Spleen (tissue), 13 donors: ENCODE data around the gene SMARCA5. TPM values are rescaled to one million over a fixed set of nuclear protein-coding genes. Genes with fewer than 3 reads are reported as not detected.

Experiments used
- DNase-seq: peaks from one replicate; pipeline ENCODE4 v3.0.0-alpha.2; 2020
- H3K27ac ChIP-seq, 8 donors: fragments of 200-600 bp; sonication (generic) in 7 of 8; 1 replicate in 4 of 8; 2 replicates in 4 of 8; pipeline versions ENCODE4 v1.5.0 to v1.8.0; 2016 to 2021; ENCODE audit warnings: inconsistent platforms in 4 of 8, mild to moderate bottlenecking in 4 of 8, moderate library complexity in 1 of 8
- H3K27me3 ChIP-seq, 7 donors: fragments of 200-600 bp; sonication (generic) in 6 of 7; replicated peaks in 1 of 7; 1 replicate in 4 of 7; 2 replicates in 3 of 7; pipeline versions ENCODE4 v1.5.0 to v1.8.0; 2016 to 2021; ENCODE audit warnings: inconsistent platforms in 3 of 7, mild to moderate bottlenecking in 1 of 7
- H3K36me3 ChIP-seq, 6 donors: fragments of 200-600 bp; sonication (generic) in 5 of 6; 1 replicate in 4 of 6; 2 replicates in 2 of 6; pipeline versions ENCODE4 v1.5.0 to v1.8.0; 2016 to 2021; ENCODE audit warnings: inconsistent platforms in 2 of 6
- H3K4me1 ChIP-seq, 6 donors: fragments of 200-600 bp; sonication (generic) in 5 of 6; 1 replicate in 3 of 6; 2 replicates in 3 of 6; pipeline versions ENCODE4 v1.5.0 to v1.8.0; 2016 to 2021; ENCODE audit warnings: inconsistent platforms in 3 of 6
- H3K4me3 ChIP-seq, 8 donors: fragments of 200-600 bp; sonication (generic) in 7 of 8; 1 replicate in 4 of 8; 2 replicates in 4 of 8; pipeline versions ENCODE4 v1.5.0 to v1.8.0; 2016 to 2021; ENCODE audit warnings: inconsistent platforms in 4 of 8, mild to moderate bottlenecking in 4 of 8, moderate library complexity in 2 of 8
- H3K9me3 ChIP-seq, 8 donors: fragments of 200-600 bp; sonication (generic) in 7 of 8; 1 replicate in 4 of 8; 2 replicates in 4 of 8; pipeline versions ENCODE4 v1.5.0 to v1.8.0; 2016 to 2021; ENCODE audit warnings: inconsistent platforms in 4 of 8
- POLR2A ChIP-seq, 3 donors: fragments of 450-650 bp; IDR thresholded peaks; one replicate each; pipeline ENCODE4 v1.5.1; 2017; ENCODE audit warnings: antibody characterized with exemption in 3 of 3, mild to moderate bottlenecking in 1 of 3
- POLR2AphosphoS5 ChIP-seq, 3 donors: sonication (generic); formaldehyde crosslinking; IDR thresholded peaks; one replicate each; pipeline ENCODE4 v1.5.1; 2017; ENCODE audit warnings: antibody characterized with exemption in 3 of 3
- WGBS, 5 donors: extraction: QIAGEN DNeasy Blood & Tissue Kit in 3 of 5; methylation state at CpG; one replicate each; pipeline versions ENCODE4 v1.1.5 to v1.1.7; 2013 to 2018; 5-methylcytosine and 5-hydroxymethylcytosine counted together
- intact Hi-C: fragments of 100-400 bp; cut with DNase I; formaldehyde crosslinking; loops from one replicate; pipeline ENCODE4 v1.15.0; 2023; ENCODE audit warnings: low total_unique reads
- long read RNA-seq, 2 donors: transcript quantifications; one replicate each; lab custom pipeline, GENCODE V29; 2026
- polyA plus RNA-seq, 3 donors: library from polyadenylated mRNA; stranded (reverse); fragments of 200-250 nt; gene quantifications; one replicate each; pipeline ENCODE4 v1.2.1, GENCODE V29; 2013
- total RNA-seq, 7 donors: library from RNA; depleted of rRNA in 3 of 7; stranded (reverse); fragments of >200 nt in 3 of 7; fragmentation: NEBNext Ultra II Directional in 4 of 7; extraction: Animal tissue kit (Norgen Biotek cat#: 25700) in 4 of 7; gene quantifications; one replicate each; pipeline versions ENCODE4 v1.1.0 to v1.2.1, GENCODE V29; 2016 to 2021
- TF ChIP-seq, protein P1 (sequence below), 11 experiments: fragments of 200-600 bp in 7 of 11; fragments of 450-650 bp in 4 of 11; sonication (generic) in 4 of 11; IDR thresholded peaks in 8 of 11; conservative IDR thresholded peaks in 3 of 11; 1 replicate in 7 of 11; 2 replicates in 4 of 11; pipeline versions ENCODE4 v1.4.0 to v1.8.0; 2016 to 2021; ENCODE audit warnings: antibody characterized with exemption in 11 of 11, inconsistent platforms in 4 of 11, mild to moderate bottlenecking in 1 of 11
- donor health status: healthy with polysubstance abuse.
- donor health status: DM: no; HTN: no; CAD: no; lungs with moderate emphysema.
- donor health status: DM: no; HTN: no; CAD: no.
- donor health status: Bipolar disorder and iron deficiency.
- donor health status: healthy.
- donor health status: DM: no; HTN: no; CAD: no.
- donor health status: DM: yes; HTN: yes; CAD: no.

Gene SMARCA5, protein sequence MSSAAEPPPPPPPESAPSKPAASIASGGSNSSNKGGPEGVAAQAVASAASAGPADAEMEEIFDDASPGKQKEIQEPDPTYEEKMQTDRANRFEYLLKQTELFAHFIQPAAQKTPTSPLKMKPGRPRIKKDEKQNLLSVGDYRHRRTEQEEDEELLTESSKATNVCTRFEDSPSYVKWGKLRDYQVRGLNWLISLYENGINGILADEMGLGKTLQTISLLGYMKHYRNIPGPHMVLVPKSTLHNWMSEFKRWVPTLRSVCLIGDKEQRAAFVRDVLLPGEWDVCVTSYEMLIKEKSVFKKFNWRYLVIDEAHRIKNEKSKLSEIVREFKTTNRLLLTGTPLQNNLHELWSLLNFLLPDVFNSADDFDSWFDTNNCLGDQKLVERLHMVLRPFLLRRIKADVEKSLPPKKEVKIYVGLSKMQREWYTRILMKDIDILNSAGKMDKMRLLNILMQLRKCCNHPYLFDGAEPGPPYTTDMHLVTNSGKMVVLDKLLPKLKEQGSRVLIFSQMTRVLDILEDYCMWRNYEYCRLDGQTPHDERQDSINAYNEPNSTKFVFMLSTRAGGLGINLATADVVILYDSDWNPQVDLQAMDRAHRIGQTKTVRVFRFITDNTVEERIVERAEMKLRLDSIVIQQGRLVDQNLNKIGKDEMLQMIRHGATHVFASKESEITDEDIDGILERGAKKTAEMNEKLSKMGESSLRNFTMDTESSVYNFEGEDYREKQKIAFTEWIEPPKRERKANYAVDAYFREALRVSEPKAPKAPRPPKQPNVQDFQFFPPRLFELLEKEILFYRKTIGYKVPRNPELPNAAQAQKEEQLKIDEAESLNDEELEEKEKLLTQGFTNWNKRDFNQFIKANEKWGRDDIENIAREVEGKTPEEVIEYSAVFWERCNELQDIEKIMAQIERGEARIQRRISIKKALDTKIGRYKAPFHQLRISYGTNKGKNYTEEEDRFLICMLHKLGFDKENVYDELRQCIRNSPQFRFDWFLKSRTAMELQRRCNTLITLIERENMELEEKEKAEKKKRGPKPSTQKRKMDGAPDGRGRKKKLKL
- total RNA-seq (10 to 100 TPM; 41.8 to 47.7 (median 43.6) TPM), polyA plus RNA-seq (10 to 100 TPM; 10.6 to 17.7 (median 15.2) TPM)
- long read RNA-seq, donor 1, full-length matches to known transcripts, result 5 of 14 reads
- long read RNA-seq, donor 1, partial matches to known transcripts, result 9 of 14 reads
- long read RNA-seq, donor 1, other reads (novel, unspliced or antisense), result 0 of 14 reads
- long read RNA-seq, donor 2, full-length matches to known transcripts, result 5 of 5 reads
- long read RNA-seq, donor 2, partial matches to known transcripts, result 0 of 5 reads
- long read RNA-seq, donor 2, other reads (novel, unspliced or antisense), result 0 of 5 reads

DNA sequence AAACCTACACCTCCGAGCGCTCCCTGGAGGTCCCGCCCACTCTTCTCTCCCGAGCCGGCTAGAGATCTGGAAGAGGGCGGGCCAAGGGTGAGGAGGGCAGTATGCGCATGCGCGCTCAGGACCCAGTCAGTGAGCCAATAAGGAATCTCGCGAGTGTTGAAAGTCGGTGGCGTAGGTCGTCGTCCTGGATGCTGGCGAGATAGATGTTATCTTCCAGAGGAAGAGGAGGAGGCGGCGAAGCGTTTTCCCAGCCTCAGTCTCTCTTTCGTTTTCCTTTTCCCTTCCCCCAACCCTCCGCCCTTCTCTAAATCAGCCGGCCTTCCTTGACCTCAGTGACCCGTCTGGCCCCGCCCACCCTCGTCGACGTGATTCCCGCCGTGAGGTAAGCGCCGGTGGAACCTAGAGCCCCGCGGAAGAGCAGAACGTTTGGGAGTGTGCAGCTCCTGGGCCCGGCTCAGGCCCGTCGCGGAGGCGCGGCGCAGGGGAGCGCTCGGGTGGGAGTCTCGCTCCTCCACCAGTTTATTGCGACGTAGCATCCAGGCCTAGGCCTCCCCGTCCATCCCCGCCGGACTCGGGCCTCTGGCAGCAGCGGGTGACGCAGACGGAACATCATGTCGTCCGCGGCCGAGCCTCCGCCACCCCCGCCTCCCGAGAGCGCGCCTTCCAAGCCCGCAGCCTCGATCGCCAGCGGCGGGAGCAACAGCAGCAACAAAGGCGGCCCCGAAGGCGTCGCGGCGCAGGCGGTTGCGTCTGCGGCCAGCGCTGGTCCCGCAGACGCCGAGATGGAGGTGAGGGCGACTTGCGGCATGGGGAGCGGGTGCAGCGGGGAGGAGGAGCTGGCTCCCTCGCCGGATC lies at the start of gene SMARCA5:
Gene SMARCA5 (plus strand): TSS at position 389 of the 855 bp plus-strand sequence. CDS start 223 bp downstream, at position 612.
- Histone ChIP-seq H3K4me3 (peak within 1 kb of the TSS; percentile 56 to 88 (median 80)), H3K4me1 (peaks cover 29 to 53% (median 47%) of the 10 kb centered on the region in 6 donors), H3K9me3 (no peaks in the 10 kb centered on the region), H3K36me3 (peaks cover 0 to 16% (median 10%) of the 10 kb centered on the region in 6 donors), H3K27ac (peak within 1 kb of the TSS; percentile 92 to 99 (median 98)), H3K27me3 (no peaks in the 10 kb centered on the region)
- TF ChIP-seq POLR2AphosphoS5 (IDR thresholded peaks at IDR 0.05), result peak; percentile 93 to 98 (median 98)
- TF ChIP-seq, protein P1, sequence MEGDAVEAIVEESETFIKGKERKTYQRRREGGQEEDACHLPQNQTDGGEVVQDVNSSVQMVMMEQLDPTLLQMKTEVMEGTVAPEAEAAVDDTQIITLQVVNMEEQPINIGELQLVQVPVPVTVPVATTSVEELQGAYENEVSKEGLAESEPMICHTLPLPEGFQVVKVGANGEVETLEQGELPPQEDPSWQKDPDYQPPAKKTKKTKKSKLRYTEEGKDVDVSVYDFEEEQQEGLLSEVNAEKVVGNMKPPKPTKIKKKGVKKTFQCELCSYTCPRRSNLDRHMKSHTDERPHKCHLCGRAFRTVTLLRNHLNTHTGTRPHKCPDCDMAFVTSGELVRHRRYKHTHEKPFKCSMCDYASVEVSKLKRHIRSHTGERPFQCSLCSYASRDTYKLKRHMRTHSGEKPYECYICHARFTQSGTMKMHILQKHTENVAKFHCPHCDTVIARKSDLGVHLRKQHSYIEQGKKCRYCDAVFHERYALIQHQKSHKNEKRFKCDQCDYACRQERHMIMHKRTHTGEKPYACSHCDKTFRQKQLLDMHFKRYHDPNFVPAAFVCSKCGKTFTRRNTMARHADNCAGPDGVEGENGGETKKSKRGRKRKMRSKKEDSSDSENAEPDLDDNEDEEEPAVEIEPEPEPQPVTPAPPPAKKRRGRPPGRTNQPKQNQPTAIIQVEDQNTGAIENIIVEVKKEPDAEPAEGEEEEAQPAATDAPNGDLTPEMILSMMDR (IDR thresholded peaks at IDR 0.05 in 8 of 11, conservative IDR thresholded peaks at IDR 0.05 in 3 of 11), result peak in 3 of 11 experiments; percentile 10 to 41 (median 19)
- peak; percentile 56 to 83 (median 63) for TF ChIP-seq POLR2A (IDR thresholded peaks at IDR 0.05)
- peak; percentile 98 for DNase-seq
- intact Hi-C loops, result no loop called here
- 0% methylated on average over 68 to 86 of the region's 86 CpGs for WGBS, 5 donors

DNA sequence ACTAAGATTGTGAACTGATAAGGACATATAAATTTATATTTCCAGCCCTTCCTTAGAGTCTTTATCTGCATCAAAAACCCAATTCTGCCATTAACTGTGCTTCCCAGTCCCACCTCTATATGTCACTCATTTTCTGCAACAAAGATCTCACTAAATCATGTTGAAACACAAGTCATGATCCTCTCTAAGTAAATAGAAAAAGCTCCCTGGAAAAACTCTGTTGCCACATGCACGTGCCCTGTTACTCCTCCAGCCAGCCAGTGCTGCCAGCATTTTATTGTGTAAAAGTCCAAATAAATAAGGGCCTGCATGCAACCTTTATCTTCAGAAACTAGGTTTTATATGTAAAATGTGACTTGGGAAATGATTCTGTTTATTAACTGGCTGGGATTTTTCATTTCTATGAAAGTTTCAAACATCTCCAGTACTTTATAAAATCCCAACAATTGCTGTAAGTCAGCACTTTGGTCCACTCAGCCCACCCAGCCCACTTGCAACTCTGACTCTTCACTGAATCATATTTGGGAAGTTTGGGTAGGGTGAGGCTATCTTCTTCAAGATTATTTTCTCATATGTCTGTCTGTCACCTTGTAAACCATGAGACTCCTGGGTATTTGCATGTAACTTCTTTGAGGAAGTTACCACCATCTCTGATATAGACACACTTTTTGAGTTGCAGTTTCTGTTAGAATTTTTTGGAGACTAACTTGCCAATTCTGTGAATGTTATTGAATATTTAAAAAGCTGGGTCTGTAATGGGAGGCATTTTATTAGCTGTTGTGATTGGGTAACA lies 40.0 kb upstream of the SMARCA5 start:
- WGBS, 5 donors, result 84 to 95% (median 93%) methylated on average over 1 of the region's 1 CpG
- Histone ChIP-seq H3K9me3 (no peaks in the 10 kb centered on the region), H3K27me3 (no peaks in the 10 kb centered on the region), H3K36me3 (peaks cover 0 to 22% (median 9%) of the 10 kb centered on the region in 6 donors), H3K4me1 (peaks cover 0 to 6% (median 0%) of the 10 kb centered on the region in 6 donors), H3K4me3 (no peak overlapping the region), H3K27ac (no peak overlapping the region)
- DNase-seq, result no peak
- TF ChIP-seq, protein P1 (IDR thresholded peaks at IDR 0.05 in 8 of 11, conservative IDR thresholded peaks at IDR 0.05 in 3 of 11), result no peak
- TF ChIP-seq POLR2AphosphoS5 (IDR thresholded peaks at IDR 0.05), result no peak
- TF ChIP-seq POLR2A (IDR thresholded peaks at IDR 0.05), result no peak
- intact Hi-C loops, result no loop called here

DNA sequence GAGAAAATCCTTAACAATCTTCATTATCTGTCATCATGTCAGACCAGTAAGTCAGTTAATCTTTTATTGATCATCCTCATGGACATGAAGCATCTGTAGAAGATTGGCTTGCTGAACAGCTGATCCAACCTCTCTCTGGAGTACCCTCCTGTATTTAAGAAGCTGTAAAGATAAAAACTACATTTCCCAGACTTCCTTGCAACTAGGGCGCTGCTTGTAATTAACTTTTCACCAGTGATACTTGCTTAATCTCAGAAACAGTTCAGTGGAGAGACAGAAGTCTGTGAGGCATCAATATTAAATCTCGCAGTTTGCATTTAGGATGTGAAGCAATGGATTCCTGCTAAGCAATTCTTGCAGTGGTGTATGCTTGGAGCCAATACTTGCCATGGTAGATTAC lies 36.0 kb upstream of the SMARCA5 start:
- no peaks in the 10 kb centered on the region for H3K9me3 ChIP-seq
- H3K4me3 ChIP-seq, result no peak overlapping the region
- 82 to 95% (median 89%) methylated on average over 2 of the region's 2 CpGs for WGBS, 5 donors
- intact Hi-C loops, result no loop called here
- no peaks in the 10 kb centered on the region for H3K36me3 ChIP-seq
- TF ChIP-seq POLR2AphosphoS5 (IDR thresholded peaks at IDR 0.05), result no peak
- DNase-seq, result no peak
- no peaks in the 10 kb centered on the region for H3K27me3 ChIP-seq
- H3K4me1 ChIP-seq, result peaks cover 0 to 6% (median 0%) of the 10 kb centered on the region in 6 donors
- H3K27ac ChIP-seq, result no peak overlapping the region
